Gastroesophageal sphincter (tissue), 3 donors: ENCODE data around the gene SFMBT2.

Source experiments
- POLR2A ChIP-seq, 2 donors: fragments of 450-650 bp; IDR thresholded peaks; one replicate each; pipeline ENCODE4 v1.6.1; 2017; ENCODE audit warnings: antibody characterized with exemption in 2 of 2, mild to moderate bottlenecking in 2 of 2, moderate library complexity in 1 of 2
- TF ChIP-seq, protein P1 (sequence below), 4 experiments: fragments of 200-600 bp in 2 of 4; fragments of 450-650 bp in 2 of 4; sonication (generic) in 1 of 4; IDR thresholded peaks; one replicate each; pipeline ENCODE4 v1.5.1; 2017 to 2019; ENCODE audit warnings: antibody characterized with exemption in 4 of 4, mild to moderate bottlenecking in 2 of 4, moderate library complexity in 2 of 4

DNA sequence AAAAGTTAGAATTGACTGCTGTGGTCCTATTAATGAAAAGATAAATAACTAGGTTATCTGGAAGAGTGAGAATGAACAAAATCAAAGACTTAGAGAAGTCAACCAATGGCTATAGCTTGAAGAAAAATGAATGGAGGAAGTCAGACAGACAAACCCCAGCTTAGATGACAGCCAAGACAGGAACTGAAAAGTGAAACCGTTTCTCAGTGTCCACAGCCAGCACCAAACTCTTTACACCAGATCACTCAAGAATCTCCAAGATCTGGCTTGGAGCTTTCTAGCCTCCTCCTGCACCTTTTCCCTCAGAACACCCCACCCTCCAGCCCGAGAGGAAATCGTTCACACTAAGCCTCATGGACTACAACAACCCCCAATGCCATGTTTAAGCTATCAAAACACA is 167.0 kb downstream of the SFMBT2 start:
- TF ChIP-seq, protein P1, sequence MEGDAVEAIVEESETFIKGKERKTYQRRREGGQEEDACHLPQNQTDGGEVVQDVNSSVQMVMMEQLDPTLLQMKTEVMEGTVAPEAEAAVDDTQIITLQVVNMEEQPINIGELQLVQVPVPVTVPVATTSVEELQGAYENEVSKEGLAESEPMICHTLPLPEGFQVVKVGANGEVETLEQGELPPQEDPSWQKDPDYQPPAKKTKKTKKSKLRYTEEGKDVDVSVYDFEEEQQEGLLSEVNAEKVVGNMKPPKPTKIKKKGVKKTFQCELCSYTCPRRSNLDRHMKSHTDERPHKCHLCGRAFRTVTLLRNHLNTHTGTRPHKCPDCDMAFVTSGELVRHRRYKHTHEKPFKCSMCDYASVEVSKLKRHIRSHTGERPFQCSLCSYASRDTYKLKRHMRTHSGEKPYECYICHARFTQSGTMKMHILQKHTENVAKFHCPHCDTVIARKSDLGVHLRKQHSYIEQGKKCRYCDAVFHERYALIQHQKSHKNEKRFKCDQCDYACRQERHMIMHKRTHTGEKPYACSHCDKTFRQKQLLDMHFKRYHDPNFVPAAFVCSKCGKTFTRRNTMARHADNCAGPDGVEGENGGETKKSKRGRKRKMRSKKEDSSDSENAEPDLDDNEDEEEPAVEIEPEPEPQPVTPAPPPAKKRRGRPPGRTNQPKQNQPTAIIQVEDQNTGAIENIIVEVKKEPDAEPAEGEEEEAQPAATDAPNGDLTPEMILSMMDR (IDR thresholded peaks at IDR 0.05) = no peak
- no peak for TF ChIP-seq POLR2A (IDR thresholded peaks at IDR 0.05)
